HepG2 (cell line): Measurements from ENCODE around the gene FRMD6. TPM values are rescaled to one million over a fixed set of nuclear protein-coding genes. Genes with fewer than 3 reads are reported as not detected.

Experiments used
- ATAC-seq: fragments of 200-7000 bp; cut with Tn5 transposase; 3 replicates; pipeline ENCODE4 v1.9.1; 2020; ENCODE audit warnings: mild to moderate bottlenecking, moderate library complexity
- BruUV-seq: library from RNA; stranded (reverse); fragments of 400-500 nt; replicated peaks from 2 replicates; lab custom pipeline; 2021; lab: Mats Ljungman, UMichigan
- CTCF ChIA-PET: fragments of 300-600 bp; formaldehyde crosslinking; extraction: SDS; loops from one replicate; lab custom pipeline; 2021; ENCODE audit warnings: low total read pairs, inconsistent platforms, low intra/inter-chr PET ratio; lab: Yijun Ruan, JAX
- POLR2A ChIA-PET: fragments of 350-600 bp; sonication (Branson Sonifier 250); formaldehyde crosslinking; loops from one replicate; lab custom pipeline; 2020; ENCODE audit warnings: antibody characterized with exemption, inconsistent platforms; lab: Yijun Ruan, JAX
- DNase-seq: peaks from one replicate; pipeline ENCODE4 v3.0.0-alpha.2; 2015; ENCODE audit warnings: low spot score
- FAIRE-seq: peaks from 3 replicates; lab custom pipeline; 2011; peaks lifted over from hg19 to GRCh38; lab: Jason Lieb, UNC
- H2AFZ ChIP-seq: one replicate; pipeline ENCODE4 v1.6.1; 2011; ENCODE audit warnings: low read length, inconsistent platforms
- H3K27ac ChIP-seq: fragments of 300-600 bp; 3 replicates; pipeline ENCODE4 v1.8.0; 2011; ENCODE audit warnings: mixed run types, mild to moderate bottlenecking, mixed read lengths, low read length, inconsistent platforms; ENCODE audit not compliant: insufficient read depth; ENCODE audit errors: extremely low read length
- H3K27me3 ChIP-seq, 2 experiments: fragments of 200-600 bp in 1 of 2; 2 replicates in 1 of 2; 3 replicates in 1 of 2; pipeline versions ENCODE4 v1.6.0 to v1.8.0; 2011; ENCODE audit warnings: low read length in 2 of 2, mild to moderate bottlenecking in 2 of 2, moderate library complexity in 2 of 2, inconsistent platforms in 1 of 2; ENCODE audit not compliant: insufficient read depth in 2 of 2, control insufficient read depth in 1 of 2
- H3K36me3 ChIP-seq, 2 experiments: fragments of 200-600 bp in 1 of 2; replicated peaks in 1 of 2; 2 replicates in 1 of 2; 3 replicates in 1 of 2; pipeline versions ENCODE4 v1.5.1 to v1.8.0; 2011; ENCODE audit warnings: low read length in 2 of 2, inconsistent platforms in 1 of 2; ENCODE audit not compliant: insufficient read depth in 2 of 2, control insufficient read depth in 1 of 2
- H3K4me1 ChIP-seq: 2 replicates; pipeline ENCODE4 v1.5.1; 2012; ENCODE audit warnings: low read length, inconsistent platforms; ENCODE audit not compliant: insufficient read depth
- H3K4me2 ChIP-seq: 2 replicates; pipeline ENCODE4 v1.6.0; 2011; ENCODE audit warnings: low read depth, low read length, inconsistent platforms
- H3K4me3 ChIP-seq, 3 experiments: fragments of 200-600 bp in 1 of 3; sonication (generic), shearing (Covaris generic) in 1 of 3; replicated peaks in 1 of 3; 2 replicates each; pipeline ENCODE4 v1.5.1; 2011 to 2016; ENCODE audit warnings: low read length in 3 of 3, inconsistent platforms in 2 of 3, low read depth in 2 of 3, mild to moderate bottlenecking in 2 of 3, control low read depth in 1 of 3, mixed read lengths in 1 of 3; ENCODE audit not compliant: insufficient read depth in 1 of 3
- H3K79me2 ChIP-seq: one replicate; pipeline ENCODE4 v1.6.1; 2011; ENCODE audit warnings: low read length, inconsistent platforms; ENCODE audit not compliant: insufficient read depth
- H3K9ac ChIP-seq: 2 replicates; pipeline ENCODE4 v1.6.0; 2011; ENCODE audit warnings: mild to moderate bottlenecking, low read depth, low read length, inconsistent platforms; ENCODE audit not compliant: insufficient read depth
- H3K9me3 ChIP-seq: 2 replicates; pipeline ENCODE4 v1.5.1; 2012; ENCODE audit warnings: mild to moderate bottlenecking, low read length
- H4K20me1 ChIP-seq: 2 replicates; pipeline ENCODE4 v1.6.0; 2011; ENCODE audit warnings: inconsistent platforms, mild to moderate bottlenecking, low read length, moderate library complexity; ENCODE audit not compliant: insufficient read depth
- HMG20B ChIP-seq: conservative IDR thresholded peaks from 2 replicates; pipeline ENCODE4 v1.6.1; 2016; ENCODE audit warnings: missing genetic modification reagents, missing compliant biosample characterization
- KAT7 ChIP-seq: IDR thresholded peaks from 2 replicates; pipeline ENCODE4 v1.6.1; 2018; ENCODE audit warnings: borderline replicate concordance, missing compliant biosample characterization
- SRY ChIP-seq: sonication (generic); formaldehyde crosslinking; IDR thresholded peaks from 2 replicates; pipeline ENCODE4 v1.8.0; 2022; ENCODE audit warnings: mild to moderate bottlenecking, missing genetic modification reagents
- ZFP62 ChIP-seq: sonication (generic); formaldehyde crosslinking; IDR thresholded peaks from 2 replicates; pipeline ENCODE4 v1.4.0; 2020; ENCODE audit warnings: missing genetic modification reagents
- ZNF232 ChIP-seq: sonication (generic); formaldehyde crosslinking; IDR thresholded peaks from 2 replicates; pipeline ENCODE4 v1.4.0; 2020; ENCODE audit warnings: missing genetic modification reagents, borderline replicate concordance
- ZNF317 ChIP-seq: sonication (generic); formaldehyde crosslinking; IDR thresholded peaks from 2 replicates; pipeline ENCODE4 v1.5.0; 2020; ENCODE audit warnings: mild to moderate bottlenecking, missing genetic modification reagents
- ZNF7 ChIP-seq: IDR thresholded peaks from 2 replicates; pipeline ENCODE4 v1.6.1; 2016; ENCODE audit warnings: missing biosample characterization, missing genetic modification reagents
- WGBS: methylation state at CpG from one replicate; pipeline ENCODE4 v1.1.6; 2017; ENCODE audit warnings: low lambda C conversion rate; 5-methylcytosine and 5-hydroxymethylcytosine counted together
- in situ Hi-C: cut with HindIII; loops from 2 replicates; pipeline ENCODE4 v1.10.0; 2017; ENCODE audit warnings: low pct_unique_long_range_greater_than_20kb; ENCODE audit not compliant: extremely low pct_ligation_motif_present
- intact Hi-C: fragments of 100-400 bp; cut with micrococcal nuclease; formaldehyde crosslinking; loops from one replicate; pipeline ENCODE4 v1.10.0; 2022; ENCODE audit not compliant: unreplicated experiment
- polyA plus RNA-seq, 8 experiments: library from polyadenylated mRNA; depleted of rRNA in 3 of 8; stranded (reverse) in 7 of 8; unstranded in 1 of 8; fragments of >200 nt; fragmentation: Illumina TruSeq in 4 of 8; extraction: Trizol in 4 of 8; gene quantifications; 2 replicates each; pipeline versions ENCODE4 v1.2.1 to v1.2.3, GENCODE V29; 2011 to 2016; ENCODE audit warnings: low read depth in 4 of 8, missing spikeins in 1 of 8, mixed read lengths in 1 of 8; ENCODE audit not compliant: insufficient read depth in 1 of 8
- total RNA-seq, 5 experiments: library from RNA; depleted of rRNA; stranded (reverse); fragments of >200 nt; fragmentation: Illumina TruSeq; extraction: Trizol; gene quantifications; 2 replicates each; pipeline ENCODE4 v1.2.3, GENCODE V29; 2016; ENCODE audit warnings: low read depth in 1 of 5
- TF ChIP-seq, protein P1 (sequence below): sonication (generic); formaldehyde crosslinking; IDR thresholded peaks from 2 replicates; pipeline ENCODE4 v1.5.0; 2020; ENCODE audit warnings: missing genetic modification reagents
- TF ChIP-seq, protein P2 (sequence below): sonication (generic); formaldehyde crosslinking; IDR thresholded peaks from 2 replicates; pipeline ENCODE4 v1.8.1; 2022; ENCODE audit warnings: low read depth, mild to moderate bottlenecking, missing genetic modification reagents
- TF ChIP-seq, protein P3 (sequence below): IDR thresholded peaks from 2 replicates; pipeline ENCODE4 v1.6.1; 2016; ENCODE audit warnings: low read depth, control low read depth
- TF ChIP-seq, protein P4 (sequence below): sonication (generic); formaldehyde crosslinking; IDR thresholded peaks from 2 replicates; pipeline ENCODE4 v1.4.0; 2020; ENCODE audit warnings: missing genetic modification reagents
- TF ChIP-seq, protein P5 (sequence below): sonication (generic); formaldehyde crosslinking; IDR thresholded peaks from 2 replicates; pipeline ENCODE4 v1.5.0; 2020; ENCODE audit warnings: mild to moderate bottlenecking, missing genetic modification reagents

Gene FRMD6
- total and polyA plus RNA-seq, 2 of the 13 experiments (the other 11 are each of a cell fraction or from before 2014, with no cell fraction given) = 2.4 to 5.4 TPM

DNA sequence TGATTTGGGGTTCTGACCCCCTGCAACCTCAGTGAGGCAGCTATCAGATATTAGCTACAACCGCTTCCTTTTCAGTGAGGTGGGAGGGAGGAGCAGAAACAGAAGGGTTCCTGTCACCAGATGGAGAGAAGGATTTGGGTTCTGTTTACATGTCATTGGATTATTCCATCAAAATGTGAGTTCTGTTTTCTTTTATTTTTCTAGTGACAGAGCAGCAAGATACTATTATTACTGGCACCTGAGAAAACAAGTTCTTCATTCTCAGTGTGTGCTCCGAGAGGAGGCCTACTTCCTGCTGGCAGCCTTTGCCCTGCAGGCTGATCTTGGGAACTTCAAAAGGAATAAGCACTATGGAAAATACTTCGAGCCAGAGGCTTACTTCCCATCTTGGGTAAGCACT is 52.8 kb downstream of the FRMD6 start (continued):
- TF ChIP-seq, protein P1, sequence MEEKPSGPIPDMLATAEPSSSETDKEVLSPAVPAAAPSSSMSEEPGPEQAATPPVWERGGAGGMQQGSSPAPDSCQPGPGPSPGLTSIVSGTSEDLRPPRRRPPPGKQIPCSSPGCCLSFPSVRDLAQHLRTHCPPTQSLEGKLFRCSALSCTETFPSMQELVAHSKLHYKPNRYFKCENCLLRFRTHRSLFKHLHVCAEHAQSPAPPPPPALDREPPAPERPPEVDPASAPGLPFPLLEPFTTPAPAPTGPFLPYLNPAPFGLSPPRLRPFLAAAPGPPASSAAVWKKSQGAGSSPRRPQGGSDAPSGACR (CRISPR knock-in tag) = no peak
- TF ChIP-seq, protein P2, sequence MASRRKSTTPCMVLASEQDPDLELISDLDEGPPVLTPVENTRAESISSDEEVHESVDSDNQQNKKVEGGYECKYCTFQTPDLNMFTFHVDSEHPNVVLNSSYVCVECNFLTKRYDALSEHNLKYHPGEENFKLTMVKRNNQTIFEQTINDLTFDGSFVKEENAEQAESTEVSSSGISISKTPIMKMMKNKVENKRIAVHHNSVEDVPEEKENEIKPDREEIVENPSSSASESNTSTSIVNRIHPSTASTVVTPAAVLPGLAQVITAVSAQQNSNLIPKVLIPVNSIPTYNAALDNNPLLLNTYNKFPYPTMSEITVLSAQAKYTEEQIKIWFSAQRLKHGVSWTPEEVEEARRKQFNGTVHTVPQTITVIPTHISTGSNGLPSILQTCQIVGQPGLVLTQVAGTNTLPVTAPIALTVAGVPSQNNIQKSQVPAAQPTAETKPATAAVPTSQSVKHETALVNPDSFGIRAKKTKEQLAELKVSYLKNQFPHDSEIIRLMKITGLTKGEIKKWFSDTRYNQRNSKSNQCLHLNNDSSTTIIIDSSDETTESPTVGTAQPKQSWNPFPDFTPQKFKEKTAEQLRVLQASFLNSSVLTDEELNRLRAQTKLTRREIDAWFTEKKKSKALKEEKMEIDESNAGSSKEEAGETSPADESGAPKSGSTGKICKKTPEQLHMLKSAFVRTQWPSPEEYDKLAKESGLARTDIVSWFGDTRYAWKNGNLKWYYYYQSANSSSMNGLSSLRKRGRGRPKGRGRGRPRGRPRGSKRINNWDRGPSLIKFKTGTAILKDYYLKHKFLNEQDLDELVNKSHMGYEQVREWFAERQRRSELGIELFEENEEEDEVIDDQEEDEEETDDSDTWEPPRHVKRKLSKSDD = no peak
- TF ChIP-seq SRY (CRISPR knock-in tag) = no peak

DNA sequence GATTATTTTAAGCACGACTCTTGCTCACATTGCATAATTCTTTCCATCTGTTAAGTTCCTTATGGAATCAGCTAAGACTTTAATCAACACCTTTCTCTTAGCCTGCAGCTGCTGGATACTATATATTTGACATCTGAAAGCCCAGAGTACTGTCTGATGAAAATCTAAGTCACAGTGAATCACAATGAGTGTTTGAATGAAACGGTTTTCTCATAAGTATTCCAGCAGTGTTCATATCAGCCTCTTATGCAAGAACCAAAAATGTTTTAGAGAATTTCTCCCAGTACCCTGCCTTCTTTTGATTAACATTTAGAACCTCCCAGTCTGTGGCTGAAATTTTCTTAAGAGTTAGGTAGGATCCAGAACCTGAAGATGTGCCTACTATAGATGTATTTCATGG is 55.6 kb downstream of the FRMD6 start:
- FAIRE-seq (no peak), ATAC-seq (no peak), DNase-seq (no peak)
- Histone ChIP-seq H3K9me3 (no peaks in the 10 kb centered on the region), H3K27me3 (no peaks in the 10 kb centered on the region), H3K36me3 (peaks cover 0 to 2% of the 10 kb centered on the region in 2 experiments; a peak in 3 of 5 replicates), H3K27ac (no peak overlapping the region), H3K79me2 (no peaks in the 10 kb centered on the region), H3K9ac (no peak overlapping the region), H3K4me1 (peaks cover 8% of the 10 kb centered on the region), H4K20me1 (no peaks in the 10 kb centered on the region), H2AFZ (no peak overlapping the region), H3K4me3 (no peak overlapping the region), H3K4me2 (no peak overlapping the region)
- WGBS = 72% methylated on average over 2 of the region's 2 CpGs
- intact Hi-C loops = no loop called here
- no TSS peak for BruUV-seq
- CTCF ChIA-PET = no interaction called here
- in situ Hi-C loops = no loop called here
- POLR2A ChIA-PET = no interaction called here
- TF ChIP-seq, protein P3, sequence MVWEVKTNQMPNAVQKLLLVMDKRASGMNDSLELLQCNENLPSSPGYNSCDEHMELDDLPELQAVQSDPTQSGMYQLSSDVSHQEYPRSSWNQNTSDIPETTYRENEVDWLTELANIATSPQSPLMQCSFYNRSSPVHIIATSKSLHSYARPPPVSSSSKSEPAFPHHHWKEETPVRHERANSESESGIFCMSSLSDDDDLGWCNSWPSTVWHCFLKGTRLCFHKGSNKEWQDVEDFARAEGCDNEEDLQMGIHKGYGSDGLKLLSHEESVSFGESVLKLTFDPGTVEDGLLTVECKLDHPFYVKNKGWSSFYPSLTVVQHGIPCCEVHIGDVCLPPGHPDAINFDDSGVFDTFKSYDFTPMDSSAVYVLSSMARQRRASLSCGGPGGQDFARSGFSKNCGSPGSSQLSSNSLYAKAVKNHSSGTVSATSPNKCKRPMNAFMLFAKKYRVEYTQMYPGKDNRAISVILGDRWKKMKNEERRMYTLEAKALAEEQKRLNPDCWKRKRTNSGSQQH (CRISPR knock-in tag) = no peak
- no peak for TF ChIP-seq HMG20B
- TF ChIP-seq, protein P4, sequence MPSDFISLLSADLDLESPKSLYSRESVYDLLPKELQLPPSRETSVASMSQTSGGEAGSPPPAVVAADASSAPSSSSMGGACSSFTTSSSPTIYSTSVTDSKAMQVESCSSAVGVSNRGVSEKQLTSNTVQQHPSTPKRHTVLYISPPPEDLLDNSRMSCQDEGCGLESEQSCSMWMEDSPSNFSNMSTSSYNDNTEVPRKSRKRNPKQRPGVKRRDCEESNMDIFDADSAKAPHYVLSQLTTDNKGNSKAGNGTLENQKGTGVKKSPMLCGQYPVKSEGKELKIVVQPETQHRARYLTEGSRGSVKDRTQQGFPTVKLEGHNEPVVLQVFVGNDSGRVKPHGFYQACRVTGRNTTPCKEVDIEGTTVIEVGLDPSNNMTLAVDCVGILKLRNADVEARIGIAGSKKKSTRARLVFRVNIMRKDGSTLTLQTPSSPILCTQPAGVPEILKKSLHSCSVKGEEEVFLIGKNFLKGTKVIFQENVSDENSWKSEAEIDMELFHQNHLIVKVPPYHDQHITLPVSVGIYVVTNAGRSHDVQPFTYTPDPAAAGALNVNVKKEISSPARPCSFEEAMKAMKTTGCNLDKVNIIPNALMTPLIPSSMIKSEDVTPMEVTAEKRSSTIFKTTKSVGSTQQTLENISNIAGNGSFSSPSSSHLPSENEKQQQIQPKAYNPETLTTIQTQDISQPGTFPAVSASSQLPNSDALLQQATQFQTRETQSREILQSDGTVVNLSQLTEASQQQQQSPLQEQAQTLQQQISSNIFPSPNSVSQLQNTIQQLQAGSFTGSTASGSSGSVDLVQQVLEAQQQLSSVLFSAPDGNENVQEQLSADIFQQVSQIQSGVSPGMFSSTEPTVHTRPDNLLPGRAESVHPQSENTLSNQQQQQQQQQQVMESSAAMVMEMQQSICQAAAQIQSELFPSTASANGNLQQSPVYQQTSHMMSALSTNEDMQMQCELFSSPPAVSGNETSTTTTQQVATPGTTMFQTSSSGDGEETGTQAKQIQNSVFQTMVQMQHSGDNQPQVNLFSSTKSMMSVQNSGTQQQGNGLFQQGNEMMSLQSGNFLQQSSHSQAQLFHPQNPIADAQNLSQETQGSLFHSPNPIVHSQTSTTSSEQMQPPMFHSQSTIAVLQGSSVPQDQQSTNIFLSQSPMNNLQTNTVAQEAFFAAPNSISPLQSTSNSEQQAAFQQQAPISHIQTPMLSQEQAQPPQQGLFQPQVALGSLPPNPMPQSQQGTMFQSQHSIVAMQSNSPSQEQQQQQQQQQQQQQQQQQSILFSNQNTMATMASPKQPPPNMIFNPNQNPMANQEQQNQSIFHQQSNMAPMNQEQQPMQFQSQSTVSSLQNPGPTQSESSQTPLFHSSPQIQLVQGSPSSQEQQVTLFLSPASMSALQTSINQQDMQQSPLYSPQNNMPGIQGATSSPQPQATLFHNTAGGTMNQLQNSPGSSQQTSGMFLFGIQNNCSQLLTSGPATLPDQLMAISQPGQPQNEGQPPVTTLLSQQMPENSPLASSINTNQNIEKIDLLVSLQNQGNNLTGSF (CRISPR knock-in tag) = no peak
- TF ChIP-seq KAT7 = no peak
- no peak for TF ChIP-seq ZNF232 (CRISPR knock-in tag)
- TF ChIP-seq, protein P5, sequence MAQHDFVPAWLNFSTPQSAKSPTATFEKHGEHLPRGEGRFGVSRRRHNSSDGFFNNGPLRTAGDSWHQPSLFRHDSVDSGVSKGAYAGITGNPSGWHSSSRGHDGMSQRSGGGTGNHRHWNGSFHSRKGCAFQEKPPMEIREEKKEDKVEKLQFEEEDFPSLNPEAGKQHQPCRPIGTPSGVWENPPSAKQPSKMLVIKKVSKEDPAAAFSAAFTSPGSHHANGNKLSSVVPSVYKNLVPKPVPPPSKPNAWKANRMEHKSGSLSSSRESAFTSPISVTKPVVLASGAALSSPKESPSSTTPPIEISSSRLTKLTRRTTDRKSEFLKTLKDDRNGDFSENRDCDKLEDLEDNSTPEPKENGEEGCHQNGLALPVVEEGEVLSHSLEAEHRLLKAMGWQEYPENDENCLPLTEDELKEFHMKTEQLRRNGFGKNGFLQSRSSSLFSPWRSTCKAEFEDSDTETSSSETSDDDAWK = no peak
- no peak for TF ChIP-seq ZNF7 (CRISPR knock-in tag)
- TF ChIP-seq ZFP62 (CRISPR knock-in tag) = no peak
- TF ChIP-seq ZNF317 (CRISPR knock-in tag) = no peak
